ENCODE data around the gene AREG.
A peak's percentile ranks its signal among the peaks of the same experiment; 100 is the strongest.

Gene AREG

DNA sequence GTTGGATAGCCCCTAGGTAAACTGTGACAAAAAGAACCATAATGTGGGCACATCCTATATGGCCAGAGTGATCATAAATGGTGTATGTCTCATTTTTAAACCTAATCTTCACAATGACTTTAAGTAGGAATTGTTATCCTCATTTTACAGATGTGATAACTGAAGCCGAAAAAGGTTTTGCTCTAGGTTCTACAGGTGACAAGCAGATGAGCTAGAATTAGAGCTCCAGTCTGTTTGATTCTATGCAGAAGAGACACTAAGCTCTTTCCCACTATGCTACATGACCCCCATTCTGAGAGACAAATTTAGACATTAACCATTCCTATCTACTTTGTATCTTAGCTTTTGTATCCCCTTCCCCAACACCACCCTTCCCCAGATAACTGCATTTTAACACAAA, 2.0 kb downstream of the AREG start:
- ATAC-seq (ENCODE audit: low read depth) (no peak), DNase-seq (ENCODE audit: low spot score) (no peak)
- TF ChIP-seq, protein P1, sequence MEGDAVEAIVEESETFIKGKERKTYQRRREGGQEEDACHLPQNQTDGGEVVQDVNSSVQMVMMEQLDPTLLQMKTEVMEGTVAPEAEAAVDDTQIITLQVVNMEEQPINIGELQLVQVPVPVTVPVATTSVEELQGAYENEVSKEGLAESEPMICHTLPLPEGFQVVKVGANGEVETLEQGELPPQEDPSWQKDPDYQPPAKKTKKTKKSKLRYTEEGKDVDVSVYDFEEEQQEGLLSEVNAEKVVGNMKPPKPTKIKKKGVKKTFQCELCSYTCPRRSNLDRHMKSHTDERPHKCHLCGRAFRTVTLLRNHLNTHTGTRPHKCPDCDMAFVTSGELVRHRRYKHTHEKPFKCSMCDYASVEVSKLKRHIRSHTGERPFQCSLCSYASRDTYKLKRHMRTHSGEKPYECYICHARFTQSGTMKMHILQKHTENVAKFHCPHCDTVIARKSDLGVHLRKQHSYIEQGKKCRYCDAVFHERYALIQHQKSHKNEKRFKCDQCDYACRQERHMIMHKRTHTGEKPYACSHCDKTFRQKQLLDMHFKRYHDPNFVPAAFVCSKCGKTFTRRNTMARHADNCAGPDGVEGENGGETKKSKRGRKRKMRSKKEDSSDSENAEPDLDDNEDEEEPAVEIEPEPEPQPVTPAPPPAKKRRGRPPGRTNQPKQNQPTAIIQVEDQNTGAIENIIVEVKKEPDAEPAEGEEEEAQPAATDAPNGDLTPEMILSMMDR (IDR thresholded peaks at IDR 0.05; ENCODE audit: poor library complexity, severe bottlenecking) = no peak

GRCh38 chr4:74447636-74448233, 2.8 kb downstream of the AREG start:
- no peak for DNase-seq (ENCODE audit: low spot score)

More for the DNA sequence above, 2.0 kb downstream of the AREG start:
- peaks cover 36% of the 10 kb centered on the region for H3K4me1 ChIP-seq (ENCODE audit: insufficient read depth, poor library complexity, severe bottlenecking)
- peaks cover 68% of the 10 kb centered on the region for H3K36me3 ChIP-seq (ENCODE audit: low read depth)
- H3K27ac ChIP-seq (ENCODE audit: poor library complexity, severe bottlenecking) = peak overlapping the region; percentile 98
- no peaks in the 10 kb centered on the region for H3K9me3 ChIP-seq (ENCODE audit: severe bottlenecking)
- no peaks in the 10 kb centered on the region for H3K27me3 ChIP-seq (ENCODE audit: insufficient read depth, poor library complexity, severe bottlenecking)
- H3K4me3 ChIP-seq (ENCODE audit: severe bottlenecking) = peak overlapping the region; percentile 59

GRCh38 chr4:74449571-74450297, 4.8 kb downstream of the AREG start:
- Histone ChIP-seq H3K4me3 (ENCODE audit: severe bottlenecking) (peak overlapping the region; percentile 59), H3K27me3 (ENCODE audit: insufficient read depth, poor library complexity, severe bottlenecking) (no peaks in the 10 kb centered on the region), H3K4me1 (ENCODE audit: insufficient read depth, poor library complexity, severe bottlenecking) (peaks cover 34% of the 10 kb centered on the region), H3K9me3 (ENCODE audit: severe bottlenecking) (no peaks in the 10 kb centered on the region), H3K27ac (ENCODE audit: poor library complexity, severe bottlenecking) (peak overlapping the region; percentile 98), H3K36me3 (ENCODE audit: low read depth) (peaks cover 97% of the 10 kb centered on the region)
- DNase-seq (ENCODE audit: low spot score) (no peak), ATAC-seq (ENCODE audit: low read depth) (peak; percentile 31)
- TF ChIP-seq, protein P1 (IDR thresholded peaks at IDR 0.05; ENCODE audit: poor library complexity, severe bottlenecking) = no peak

More at GRCh38 chr4:74447636-74448233, 2.8 kb downstream of the AREG start:
- TF ChIP-seq, protein P1 (IDR thresholded peaks at IDR 0.05; ENCODE audit: poor library complexity, severe bottlenecking) = no peak
- Histone ChIP-seq H3K4me3 (ENCODE audit: severe bottlenecking) (peak overlapping the region; percentile 59), H3K27ac (ENCODE audit: poor library complexity, severe bottlenecking) (peak overlapping the region; percentile 98), H3K9me3 (ENCODE audit: severe bottlenecking) (no peaks in the 10 kb centered on the region), H3K36me3 (ENCODE audit: low read depth) (peaks cover 77% of the 10 kb centered on the region), H3K27me3 (ENCODE audit: insufficient read depth, poor library complexity, severe bottlenecking) (no peaks in the 10 kb centered on the region), H3K4me1 (ENCODE audit: insufficient read depth, poor library complexity, severe bottlenecking) (peaks cover 33% of the 10 kb centered on the region)
- ATAC-seq (ENCODE audit: low read depth) = no peak

- H3K4me1 ChIP-seq (ENCODE audit: insufficient read depth, poor library complexity, severe bottlenecking) = peaks cover 34% of the 10 kb centered on the region
- TF ChIP-seq, protein P1 (IDR thresholded peaks at IDR 0.05; ENCODE audit: poor library complexity, severe bottlenecking) = no peak
- no peaks in the 10 kb centered on the region for H3K27me3 ChIP-seq (ENCODE audit: insufficient read depth, poor library complexity, severe bottlenecking)
- ATAC-seq (ENCODE audit: low read depth) (no peak), DNase-seq (ENCODE audit: low spot score) (no peak)
- H3K36me3 ChIP-seq (ENCODE audit: low read depth) = peaks cover 100% of the 10 kb centered on the region
- H3K4me3 ChIP-seq (ENCODE audit: severe bottlenecking) = no peak overlapping the region
- peak overlapping the region; percentile 98 for H3K27ac ChIP-seq (ENCODE audit: poor library complexity, severe bottlenecking)
- no peaks in the 10 kb centered on the region for H3K9me3 ChIP-seq (ENCODE audit: severe bottlenecking)
Observed at GRCh38 chr4:74450298-74450683, 5.4 kb downstream of the AREG start.
